Measurements from ENCODE around the gene MEF2C.
"Not testable (repeated sequence)": the region's sequence is repeated elsewhere in the genome, so short reads cannot be mapped to it uniquely, and the experiment has no call there.

MEF2C gene

DNA sequence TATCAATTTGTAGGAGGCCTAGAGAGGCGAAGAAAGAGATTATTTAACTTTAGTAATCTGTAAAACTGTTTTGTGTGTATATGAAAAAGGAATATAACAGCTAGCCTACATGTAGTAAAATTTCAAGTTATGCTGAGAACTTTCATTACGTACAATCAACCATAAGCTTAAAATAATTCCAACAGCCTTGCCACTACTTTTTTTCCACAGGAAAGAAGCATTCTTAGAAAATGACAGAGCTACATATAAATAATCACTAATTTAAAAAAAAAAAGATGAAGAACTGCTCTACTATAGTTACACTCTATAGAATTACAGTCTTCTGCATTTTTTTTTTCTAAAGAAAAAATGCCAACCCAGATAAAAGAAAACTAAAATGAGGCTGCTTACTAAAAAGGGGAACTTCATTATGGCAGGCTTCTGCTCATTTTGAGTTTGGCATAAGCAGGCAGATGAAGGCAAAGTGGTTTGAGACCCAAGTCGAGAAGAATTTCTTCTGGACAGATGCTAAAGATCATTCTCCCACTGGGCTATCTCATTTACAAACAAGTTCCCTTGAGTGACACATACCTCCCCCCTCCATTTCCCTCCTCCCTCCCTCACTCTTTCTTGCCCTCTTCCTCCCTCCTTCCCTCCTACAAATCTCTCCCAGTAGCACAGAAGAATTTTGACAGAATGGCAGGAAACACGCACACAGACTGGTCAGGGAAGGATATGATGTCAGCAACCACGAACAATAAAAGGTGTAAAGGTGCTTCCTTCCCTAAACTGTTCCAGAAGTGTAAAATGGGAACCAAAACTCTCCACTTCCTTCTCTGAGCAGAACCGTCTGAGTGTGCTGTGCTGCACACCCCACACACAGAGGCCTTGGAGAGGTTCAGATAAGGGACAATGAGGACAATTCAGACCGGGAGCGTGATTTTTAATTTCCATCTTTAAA lies 56.1 kb downstream of the MEF2C start:
- DNase-seq = no peak

DNA sequence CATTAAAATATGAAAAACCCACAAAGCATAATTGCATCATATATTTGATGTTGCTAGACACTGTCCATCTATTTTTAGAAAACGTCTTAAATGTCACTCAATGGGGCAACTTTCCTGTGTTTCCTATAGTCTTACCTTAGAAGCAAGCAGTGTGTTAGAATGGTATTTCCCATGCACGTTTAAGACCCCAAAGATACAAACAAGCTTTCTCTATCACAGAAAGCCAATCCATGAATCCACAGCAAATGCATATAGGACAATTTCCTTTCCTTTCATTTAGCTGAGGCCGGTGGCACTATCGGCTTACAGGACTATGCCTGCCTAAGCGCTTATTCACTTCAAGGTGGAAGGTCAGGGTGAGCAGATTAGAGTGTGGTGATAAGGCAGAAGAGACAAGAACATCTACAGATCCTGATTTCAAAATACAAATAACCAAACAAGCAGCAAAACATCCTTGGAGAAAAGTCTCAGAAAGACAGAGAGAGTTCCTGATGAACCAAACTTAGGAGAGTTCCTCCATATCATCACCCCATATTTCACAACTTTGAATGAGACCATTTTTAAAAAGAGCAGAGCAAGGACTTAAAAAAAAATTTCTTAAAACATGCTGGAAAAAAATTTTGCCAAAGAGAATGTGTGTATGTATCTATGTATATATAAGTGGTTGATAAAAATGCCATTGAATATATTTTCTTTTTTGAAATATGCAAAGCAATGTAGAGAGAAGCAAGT lies 57.2 kb downstream of the MEF2C start:
- DNase-seq = no peak

DNA sequence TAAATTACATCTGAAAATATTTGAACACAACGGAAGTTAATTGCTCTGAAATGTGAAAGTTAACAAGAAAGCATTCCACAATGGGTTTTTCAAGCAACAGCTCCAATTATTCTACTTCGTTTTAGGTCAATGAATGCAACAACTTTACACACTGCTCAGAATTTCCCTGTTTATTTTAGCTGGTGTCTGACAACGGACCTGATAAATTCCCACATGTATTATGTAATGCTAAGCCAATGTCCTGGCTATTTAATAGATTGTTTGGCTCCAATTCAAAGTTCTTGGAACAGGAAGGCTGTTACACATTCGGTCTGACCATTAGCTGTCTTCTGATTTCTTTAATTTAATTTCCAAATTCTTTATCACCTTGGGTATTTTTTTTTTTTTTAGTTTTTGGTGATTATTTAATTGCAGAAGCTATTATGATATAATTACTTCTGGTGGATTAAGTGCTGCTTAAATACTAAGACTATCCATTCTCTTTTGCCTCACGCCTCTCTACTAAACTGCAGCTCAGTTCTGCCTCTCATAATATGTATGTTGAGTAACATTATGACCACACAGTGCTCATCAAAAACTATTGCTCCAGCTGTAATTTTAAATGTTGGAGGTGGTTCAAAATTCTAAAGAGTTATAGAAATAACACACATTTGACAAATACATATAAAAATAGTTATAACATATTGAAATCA lies 57.9 kb downstream of the MEF2C start:
- no peak for DNase-seq

DNA sequence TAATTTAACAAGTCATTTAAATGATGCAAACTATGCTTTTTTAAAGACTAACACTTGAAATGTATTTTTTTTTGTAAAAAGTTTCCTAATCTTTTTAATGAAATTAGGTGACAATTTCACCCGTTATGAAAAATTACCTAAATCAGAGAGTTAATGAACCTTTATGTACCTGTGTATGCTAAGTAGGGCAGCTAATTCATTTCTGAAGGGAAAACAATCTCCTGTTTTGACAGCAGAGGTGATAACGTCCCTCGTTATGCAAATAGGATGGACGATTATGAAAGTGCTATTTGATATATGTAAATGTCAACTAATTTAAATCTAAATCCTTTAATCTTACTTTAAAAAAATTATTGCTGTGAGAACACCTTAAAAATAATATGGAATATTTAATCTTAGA lies 58.8 kb downstream of the MEF2C start:
- no peak for DNase-seq

DNA sequence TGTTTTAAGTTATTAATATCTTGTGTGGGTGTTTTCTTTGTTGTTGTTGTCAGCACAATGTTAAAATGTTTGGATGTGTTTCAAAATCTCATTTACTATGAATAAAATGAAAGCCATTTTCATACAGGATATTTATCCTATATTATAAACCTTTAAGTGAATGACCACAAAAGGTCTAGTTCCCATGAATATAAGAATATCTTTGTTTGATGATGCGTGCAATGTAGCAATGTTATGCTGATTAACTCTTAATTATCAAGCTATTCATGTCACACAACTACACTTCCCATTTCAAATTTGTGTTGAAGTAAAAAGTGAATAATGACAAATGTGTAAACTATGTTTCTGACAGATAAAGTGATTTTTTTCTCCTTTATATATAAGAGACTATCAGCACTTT lies 59.8 kb downstream of the MEF2C start:
- DNase-seq = no peak

DNA sequence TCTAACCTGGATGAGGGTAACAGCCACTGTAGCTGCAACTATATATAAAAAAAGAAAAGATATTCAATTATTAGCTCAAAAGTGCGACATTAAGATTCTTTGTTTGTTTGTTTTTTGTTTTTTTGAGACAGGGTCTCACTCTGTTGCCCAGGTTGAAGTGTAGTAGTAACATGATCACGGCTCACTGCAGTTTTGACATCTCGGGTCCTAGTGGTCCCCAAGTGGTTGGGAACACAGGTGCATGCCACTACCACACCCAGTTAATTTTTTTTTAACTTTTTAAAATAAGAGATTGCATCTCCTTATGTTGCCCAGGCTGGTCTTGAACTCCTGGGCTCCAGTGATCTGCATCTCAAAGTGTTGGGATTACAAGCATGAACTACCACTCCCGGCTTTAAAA lies 61.8 kb downstream of the MEF2C start:
- no peak for DNase-seq

DNA sequence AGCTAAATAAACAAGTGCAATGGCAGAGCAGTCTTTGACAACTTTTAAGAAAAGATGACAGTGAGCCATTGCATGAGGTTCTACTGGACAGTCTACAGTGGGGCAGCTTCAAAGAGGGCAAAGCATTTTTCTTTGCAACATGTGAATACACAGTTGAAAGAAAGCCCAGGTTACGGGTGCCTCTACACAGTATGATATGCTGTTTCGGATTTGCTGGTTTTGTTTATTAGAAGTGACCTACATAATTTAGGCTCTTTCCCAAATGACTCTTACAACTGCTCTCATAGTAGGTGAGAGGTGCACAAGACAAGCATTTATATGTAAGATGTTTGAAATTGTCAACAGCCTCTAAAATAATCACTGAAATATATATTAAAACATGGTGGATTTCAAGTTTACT lies 62.4 kb downstream of the MEF2C start:
- DNase-seq = no peak

DNA sequence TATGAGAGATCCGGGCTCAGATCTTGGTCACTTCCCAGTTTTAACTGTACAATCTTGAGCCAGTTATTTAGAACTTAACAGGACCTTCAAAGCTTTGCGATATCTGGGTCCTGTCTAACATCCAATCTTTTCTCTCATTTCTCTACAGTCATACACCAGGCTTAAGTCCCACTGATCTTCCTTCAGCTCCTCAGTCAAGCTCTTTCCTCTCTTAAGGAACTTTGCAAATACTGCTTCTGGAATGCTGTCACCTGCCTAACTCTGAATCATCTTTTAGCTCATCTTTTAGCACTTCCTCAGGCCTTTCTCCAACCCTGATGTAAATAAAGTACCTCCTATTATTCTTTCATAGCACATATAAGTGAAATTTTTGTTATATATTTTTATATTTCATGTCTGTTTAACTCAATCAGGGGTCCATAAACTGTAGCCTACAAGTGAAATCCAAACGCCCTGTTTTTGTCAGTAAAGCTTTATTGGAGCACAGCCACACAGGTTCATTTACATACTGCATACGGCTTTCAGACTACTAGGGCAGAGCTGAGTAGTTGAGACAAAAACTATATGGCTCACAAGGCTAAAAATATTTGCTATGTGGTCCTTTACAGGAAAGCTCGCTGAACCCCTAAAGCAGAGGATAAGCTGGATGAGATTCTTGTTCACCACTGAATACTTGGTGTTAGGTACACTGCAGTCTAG lies 63.5 kb downstream of the MEF2C start:
- DNase-seq = no peak

DNA sequence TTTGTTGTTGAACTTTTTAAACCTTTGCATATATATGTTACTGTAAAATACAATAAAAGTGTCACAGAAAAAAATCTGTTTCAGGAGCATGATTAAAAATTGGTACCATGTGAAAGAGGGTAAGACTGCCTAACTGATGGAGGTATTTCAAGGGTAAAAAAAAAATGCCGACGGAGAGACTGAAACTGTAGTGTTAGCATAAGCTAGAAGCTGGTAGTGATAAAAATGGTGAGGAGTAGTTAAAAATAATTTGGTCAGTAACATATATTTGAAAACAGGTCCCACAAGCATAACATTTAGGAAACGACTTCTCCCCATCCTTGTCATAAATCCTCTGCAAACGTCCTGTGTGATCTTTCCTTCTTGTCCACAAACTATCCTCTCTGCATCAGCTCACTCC lies 64.7 kb downstream of the MEF2C start:
- DNase-seq = no peak

DNA sequence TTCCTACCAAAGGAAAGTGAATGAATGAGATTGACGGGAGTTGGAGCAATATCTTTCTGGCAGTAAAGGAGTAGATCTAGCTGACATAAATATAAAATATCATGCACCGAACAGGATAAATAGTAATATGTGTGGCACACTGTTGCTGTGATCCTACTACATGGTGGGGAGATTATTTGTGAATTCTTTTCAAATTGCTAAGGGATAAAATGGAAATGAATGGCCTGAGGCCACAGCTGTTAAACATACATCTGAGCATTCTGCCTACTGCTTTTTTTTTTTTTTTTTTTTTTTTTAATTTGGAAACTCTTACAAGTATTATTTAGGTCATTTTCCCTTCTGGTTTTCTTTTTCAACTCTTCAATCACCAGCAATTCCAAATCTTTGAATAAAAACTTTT lies 66.8 kb downstream of the MEF2C start:
- DNase-seq = no peak

DNA sequence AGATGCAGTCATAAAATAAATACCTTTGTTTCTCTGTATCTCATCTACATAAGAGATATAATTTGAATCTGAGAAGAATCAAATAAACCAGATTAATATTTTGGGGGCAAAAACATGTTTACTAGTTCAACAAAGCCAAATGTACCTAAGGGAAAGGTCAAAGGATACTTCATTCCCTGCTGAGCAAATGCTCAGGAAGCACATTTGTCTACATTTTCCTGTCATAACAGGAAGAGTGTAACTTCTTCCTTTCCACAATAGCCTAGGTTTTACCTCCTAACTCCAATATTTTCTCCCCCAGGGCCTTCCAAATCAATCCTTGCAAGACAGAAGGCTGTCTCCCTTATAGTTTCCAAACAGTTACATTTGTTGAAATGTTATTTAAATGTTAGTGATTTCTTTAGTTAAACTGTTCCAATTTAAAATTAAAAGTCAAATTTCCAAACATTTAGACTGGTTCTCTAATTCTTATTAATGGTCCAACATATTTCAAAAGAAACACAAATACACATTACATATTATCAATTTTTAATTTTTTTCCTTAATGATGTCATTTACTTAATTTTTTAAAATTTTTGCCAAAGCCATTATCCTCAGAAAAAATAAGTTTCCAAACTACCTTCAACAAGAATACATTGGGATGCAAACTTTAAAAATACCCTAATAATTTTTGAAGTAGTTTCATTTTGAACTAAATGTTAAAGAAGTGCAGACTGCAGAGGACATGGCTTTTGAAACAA lies 67.8 kb downstream of the MEF2C start:
- no peak for DNase-seq

DNA sequence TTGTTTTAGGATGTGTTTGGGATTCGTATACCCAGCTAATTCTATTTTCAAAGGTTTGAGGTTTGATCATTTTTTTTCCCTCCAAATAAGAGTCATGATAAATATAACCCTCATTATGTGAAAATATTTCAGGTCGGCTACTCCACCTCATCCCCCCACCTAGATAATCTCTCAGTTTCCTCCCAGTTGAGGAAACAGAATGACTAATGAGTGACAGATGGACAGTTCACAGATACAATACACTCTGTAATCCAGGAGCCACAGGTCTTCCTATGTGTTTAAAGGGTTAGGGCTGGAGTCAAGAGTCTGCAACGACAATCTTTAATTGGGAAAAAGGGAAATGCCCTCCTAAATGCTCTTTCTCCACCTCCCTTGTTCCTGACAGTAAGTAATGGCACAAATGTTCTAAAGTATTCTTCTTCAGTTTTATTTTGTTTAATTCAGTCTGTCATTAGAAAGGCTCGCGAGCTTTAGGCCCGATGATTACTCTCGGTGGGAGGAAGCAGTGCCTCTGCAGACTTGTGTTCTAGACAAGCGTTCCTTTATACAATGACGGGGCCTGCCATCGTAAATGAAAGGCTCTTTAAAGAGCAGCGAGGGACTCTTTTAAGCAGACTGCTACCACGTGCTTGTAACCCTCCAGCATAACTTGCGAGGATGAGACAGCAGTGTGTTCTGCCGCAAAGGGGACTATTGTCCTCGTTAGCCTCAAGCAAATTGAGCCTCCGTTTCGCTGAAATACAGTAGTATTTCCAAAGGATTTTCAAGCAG lies 69.0 kb downstream of the MEF2C start:
- DNase-seq = no peak

DNA sequence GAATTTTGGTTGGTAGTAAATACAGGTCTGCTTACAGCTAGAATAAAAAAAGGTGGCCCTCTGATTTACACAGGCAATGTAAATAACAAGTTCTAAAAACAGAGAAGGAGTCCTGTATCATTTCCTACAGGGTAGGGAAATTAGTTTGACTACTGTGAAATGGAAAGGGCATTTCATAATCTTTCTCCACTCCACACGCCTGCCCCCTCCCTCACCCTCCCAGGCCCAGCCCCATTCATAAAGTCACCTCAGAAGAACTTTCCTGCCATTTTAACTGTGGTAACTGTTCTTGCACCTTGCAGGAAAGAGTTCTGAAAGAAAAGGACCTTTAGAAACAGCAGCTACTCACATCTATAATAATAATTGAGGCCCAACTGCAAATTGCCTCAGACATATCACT lies 69.7 kb downstream of the MEF2C start:
- no peak for DNase-seq

DNA sequence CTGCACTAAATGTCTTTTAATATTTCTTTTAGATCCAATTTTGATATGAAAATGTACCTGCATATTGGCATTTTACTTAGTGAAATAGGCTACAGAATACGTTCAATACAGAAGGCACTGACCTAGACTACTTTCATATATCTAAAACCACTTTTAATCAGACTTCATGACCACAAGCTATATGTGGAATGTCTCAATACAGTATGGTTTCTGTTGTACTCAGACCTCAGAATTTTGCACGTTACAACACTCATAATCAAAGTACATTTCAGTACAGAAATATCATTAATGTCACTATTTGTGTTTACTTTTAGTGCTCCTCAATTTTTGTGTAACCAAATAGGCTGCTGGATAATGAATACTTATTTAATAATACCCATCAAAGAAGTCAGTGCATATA lies 74.8 kb downstream of the MEF2C start:
- DNase-seq = no peak

DNA sequence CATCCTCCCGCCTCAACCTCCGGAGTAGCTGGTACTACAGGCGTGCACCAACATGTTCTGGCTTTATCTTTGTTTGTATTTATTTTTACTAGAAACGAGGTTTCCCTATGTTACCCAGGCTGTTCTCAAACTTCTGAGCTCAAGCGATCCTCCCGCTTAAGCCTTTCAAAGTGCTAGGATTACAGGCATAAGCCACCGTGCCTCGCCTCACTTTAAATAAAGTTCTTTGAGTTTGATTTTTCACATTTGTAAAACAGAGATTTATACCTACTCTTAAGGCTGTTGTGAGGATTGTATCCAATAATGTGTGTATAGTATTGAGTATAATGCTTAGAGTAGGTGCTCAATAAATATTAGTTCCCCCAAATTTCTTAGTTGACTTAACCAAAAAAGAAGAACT lies 75.7 kb downstream of the MEF2C start:
- no peak for DNase-seq

DNA sequence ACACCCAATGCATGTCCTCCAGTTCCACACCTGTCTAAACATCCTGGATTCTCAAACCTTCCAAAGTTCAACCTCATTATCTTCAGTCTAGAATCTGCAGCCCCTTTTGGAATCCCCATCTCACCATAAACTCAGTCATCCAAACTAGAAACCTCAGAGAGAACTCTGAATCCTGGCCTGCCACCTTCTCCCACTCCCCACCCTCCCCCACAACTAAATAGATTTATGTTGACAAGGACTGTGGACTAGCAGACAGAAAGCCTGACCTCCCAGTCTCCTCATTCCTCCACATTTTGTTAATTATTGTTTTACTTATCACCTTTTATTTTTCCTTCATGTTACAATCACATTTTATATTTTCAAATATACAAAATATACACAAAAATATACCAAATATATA lies 76.6 kb downstream of the MEF2C start:
- no peak for DNase-seq

DNA sequence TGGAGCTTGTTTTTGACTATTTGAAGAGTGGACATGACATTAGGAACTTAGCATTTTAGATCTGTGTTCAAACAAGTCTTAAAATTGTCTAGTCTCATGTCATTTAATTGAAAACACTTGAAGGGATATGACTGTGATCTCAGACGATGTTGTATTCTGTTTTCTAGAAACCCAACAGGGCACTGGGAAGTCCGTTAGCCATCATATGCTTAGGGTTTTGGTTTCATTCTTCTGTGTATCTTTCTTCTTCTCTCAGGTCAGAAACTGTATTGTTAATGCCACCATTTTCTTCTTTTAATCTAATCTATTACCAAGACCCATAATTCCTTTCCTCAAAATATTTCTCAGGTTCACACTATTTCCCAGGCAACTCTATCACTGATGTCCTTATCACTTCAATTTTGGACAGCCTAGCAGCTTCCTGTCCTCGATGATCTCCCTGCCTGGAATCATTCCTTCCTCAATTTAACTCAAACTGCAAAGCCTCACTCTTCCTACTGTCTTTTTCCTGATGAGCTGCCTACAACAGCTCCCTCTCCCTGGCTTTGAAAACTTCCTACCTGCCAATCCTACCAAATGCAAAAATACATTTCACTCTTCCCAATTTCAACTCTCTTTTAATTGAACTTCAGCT lies 77.7 kb downstream of the MEF2C start:
- no peak for DNase-seq

DNA sequence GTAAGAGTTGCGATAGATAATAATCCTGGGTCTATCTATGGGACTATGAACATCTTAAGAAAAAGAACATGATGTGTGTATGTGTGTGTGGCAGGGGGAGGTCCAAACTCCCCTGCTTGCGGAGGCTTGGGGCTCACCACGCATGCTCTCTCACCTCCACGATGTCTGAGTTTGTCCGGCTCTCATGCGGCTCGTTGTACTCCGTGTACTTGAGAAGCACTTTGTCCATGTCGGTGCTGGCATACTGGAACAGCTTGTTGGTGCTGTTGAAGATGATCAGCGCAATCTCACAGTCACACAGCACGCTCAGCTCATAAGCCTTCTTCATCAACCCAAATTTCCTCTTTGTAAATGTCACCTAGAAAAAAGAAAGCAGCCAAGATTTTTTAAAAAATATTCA lies 78.5 kb downstream of the MEF2C start:
- no peak for DNase-seq

DNA sequence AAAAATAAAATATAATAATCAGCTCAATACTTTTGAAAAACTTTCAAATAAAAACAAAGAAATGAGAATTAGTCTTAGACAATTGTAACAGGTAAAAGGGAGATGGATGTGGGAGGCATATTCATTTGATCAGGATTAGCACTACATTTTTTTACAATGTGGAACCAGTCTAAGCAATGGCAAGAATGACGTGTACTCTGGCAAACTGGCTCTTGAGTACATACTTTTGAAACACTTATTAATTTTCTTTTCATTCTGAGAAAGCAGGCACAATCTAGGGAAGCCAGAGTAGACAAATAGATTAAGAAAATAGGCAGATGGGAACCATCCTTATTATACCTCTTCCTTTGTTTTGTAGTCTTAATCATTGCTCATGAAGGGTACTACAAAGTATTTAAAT lies 79.7 kb downstream of the MEF2C start:
- DNase-seq = no peak

DNA sequence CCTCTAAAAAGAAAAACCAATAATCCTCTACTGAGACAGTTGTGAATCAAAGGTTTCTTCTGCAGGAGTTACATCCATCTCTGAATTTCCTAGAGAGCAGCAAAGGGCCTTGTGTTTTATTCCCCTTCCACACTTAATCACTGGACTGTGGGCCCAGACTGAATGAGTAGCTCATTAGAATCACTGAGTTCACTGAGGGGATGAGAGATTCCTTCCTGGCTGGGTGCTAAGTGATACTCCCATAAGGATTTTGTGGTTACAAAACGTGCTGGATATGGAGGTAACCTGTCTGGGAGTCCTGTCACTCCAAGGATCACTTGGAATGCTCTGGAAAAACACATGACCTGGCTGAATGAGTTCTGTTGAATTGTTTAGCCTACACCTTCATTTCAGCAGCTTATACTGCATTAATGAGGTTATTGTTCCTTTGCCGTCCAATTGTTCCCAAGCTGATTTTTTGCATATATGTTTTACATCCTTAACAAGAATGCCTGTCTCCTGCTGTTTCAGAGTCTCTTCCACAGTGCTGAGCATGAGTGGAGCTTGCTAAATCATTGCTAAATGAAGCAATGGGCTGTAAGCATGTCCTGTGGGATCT lies 82.9 kb downstream of the MEF2C start:
- DNase-seq = no peak

DNA sequence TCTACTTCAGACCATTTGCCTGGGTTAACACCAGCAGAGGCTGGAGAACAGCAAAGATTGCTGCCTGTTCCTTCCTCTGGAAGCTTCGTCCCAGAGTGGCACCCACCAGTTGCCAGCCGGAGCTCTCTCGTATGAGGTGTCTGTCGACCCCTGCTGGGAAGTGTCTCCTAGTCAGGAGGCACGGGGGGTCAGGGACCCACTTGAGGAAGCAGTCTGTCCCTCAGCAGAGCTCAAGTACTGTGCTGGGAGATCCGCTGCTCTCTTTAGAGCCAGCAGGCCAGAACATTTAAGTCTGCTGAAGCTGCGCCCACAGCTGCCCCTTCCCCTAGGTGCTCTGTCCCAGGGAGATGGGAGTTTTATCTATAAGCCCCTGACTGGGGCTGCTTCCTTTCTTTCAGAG lies 84.1 kb downstream of the MEF2C start:
- not testable (repeated sequence) for DNase-seq
